Stimulated activated CD8-positive, alpha-beta memory T cell treated with anti-CD3 and anti-CD28 coated beads, Interleukin-2, amount 100 ng/mL, for 48 hours (primary cell): ENCODE measurements around the gene C1QA.
"Not testable (repeated sequence)": the region's sequence is repeated elsewhere in the genome, so short reads cannot be mapped to it uniquely, and the experiment has no call there.

Experiments used
- DNase-seq, 2 donors: peaks; one replicate each; pipeline ENCODE4 v3.0.0-alpha.2; 2020; ENCODE audit warnings: low read depth in 2 of 2

Gene C1QA

GRCh38 chr1:22641247-22641646 lies 4.8 kb downstream of the C1QA start:
- no peak for DNase-seq

GRCh38 chr1:22641906-22642636 lies 5.6 kb downstream of the C1QA start:
- peak; percentile 65 to 66 for DNase-seq

GRCh38 chr1:22643381-22643780 lies 7.0 kb downstream of the C1QA start, which contains the start of gene C1QC:
Gene C1QC, plus strand, starts transcription at chr1:22643633. Its CDS starts 391 bp downstream, at chr1:22644024.
- no peak for DNase-seq

- DNase-seq: no peak
These were observed 7.5 kb downstream of the C1QA start for GRCh38 chr1:22643928-22644327.

- no peak for DNase-seq
These were observed 9.5 kb downstream of the C1QA start for GRCh38 chr1:22645931-22646330.

- no peak for DNase-seq
These were observed 10.0 kb downstream of the C1QA start for GRCh38 chr1:22646384-22646783.

GRCh38 chr1:22650089-22650693 lies 13.8 kb downstream of the C1QA start:
- no peak for DNase-seq

DNA sequence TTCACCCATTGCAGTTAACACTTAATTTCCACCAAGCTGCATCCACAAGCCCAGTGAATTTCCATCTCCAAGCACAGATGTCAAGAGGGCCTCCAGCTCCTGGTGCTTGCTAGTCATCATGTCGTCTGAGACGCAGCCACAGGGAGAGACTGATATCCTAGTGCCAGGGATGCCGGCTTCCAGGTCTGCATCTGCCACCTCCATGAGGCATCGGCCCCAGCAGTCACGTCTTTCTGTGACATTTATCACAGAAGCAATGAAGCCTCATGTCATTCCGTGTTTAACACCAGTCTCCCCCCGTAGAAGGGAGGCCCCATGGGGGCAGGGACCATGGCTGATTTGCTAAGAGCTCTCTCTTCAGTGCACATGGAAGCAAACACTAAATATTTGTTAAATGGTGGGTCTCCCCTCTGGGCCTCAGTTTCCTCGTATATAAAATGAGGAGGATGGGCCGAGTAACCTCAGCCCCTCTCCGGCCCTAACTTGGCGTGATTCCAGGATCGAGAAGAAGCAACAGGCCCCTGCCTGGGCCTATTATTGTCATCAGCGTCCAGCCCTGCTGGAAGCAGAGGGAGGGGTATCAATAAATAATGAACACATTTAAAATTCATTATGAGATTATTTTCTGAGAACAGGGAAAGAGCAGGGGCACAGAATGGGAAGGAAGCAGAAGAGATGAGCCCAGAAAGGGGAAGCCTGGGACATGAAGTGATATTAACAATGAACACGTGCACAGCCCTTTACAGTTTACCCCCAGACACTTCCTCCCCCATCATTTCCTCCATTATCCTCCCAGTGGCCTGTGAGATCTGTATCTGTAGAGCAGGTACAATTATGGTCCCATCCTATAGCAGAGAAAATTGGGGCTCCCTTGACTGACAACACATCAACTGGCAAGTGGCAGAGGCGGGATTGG lies 15.8 kb downstream of the C1QA start:
- no peak for DNase-seq

- DNase-seq: no peak
These were observed 16.5 kb downstream of the C1QA start, which contains the start of gene C1QB for GRCh38 chr1:22652881-22653316. Gene C1QB, plus strand, starts transcription at chr1:22653236. Its CDS starts 6,227 bp downstream, at chr1:22659463.

DNA sequence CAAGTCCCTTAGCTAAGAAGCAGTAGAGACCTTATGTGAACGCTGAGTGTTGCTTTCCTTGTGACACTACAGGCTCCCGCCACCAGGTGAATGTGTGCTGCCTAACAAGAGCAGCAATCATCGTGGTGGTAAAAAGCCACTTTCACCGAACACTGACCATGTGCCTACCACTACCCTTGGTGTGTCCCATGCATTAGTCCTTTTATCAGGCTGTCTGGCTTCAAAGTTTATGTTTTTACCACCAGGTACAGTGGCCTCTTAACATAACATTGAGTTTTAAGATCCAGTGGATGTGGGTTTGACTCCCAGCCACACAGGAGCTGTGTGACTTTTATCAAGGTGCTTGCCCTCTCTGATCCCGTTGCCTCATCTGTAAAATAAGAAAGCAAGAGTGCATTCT lies 18.3 kb downstream of the C1QA start:
- DNase-seq: no peak

DNA sequence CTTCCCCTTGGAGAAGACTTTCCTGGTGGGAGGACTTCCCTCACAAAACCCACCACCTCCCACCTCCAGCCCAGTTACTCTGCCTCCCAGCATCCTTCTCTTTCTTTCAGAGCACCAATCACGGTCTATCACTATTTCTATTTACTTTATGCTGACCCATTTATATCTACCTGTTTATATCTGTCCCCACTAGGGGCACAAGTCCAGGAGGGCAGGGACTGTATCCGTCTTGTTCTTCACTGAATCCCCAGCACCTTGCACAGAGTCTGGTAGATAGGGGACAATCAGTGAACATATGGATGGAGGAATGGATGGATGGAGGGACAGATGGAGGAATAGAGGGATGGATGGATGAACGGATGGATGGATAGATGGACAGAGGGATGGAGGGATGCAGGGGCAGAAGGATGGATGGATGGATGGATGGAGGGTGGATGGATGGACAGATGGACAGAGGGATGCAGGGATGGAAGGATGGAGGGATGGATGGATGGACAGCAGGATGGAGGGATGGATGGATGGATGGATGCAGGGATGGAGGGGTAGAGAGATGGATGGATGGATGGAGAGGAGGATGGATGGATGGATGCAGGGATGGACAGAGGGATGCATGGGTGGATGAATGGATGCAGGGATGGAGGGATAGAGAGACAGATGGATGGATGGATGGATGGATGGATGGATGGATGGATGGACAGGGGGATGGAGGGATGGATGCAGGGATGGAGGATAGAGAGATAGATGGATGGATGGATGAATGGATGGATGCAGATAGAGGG lies 22.1 kb downstream of the C1QA start:
- no peak for DNase-seq

- DNase-seq: no peak
These were observed 24.4 kb downstream of the C1QA start for GRCh38 chr1:22660716-22661241.

- DNase-seq: no peak
These were observed 25.5 kb downstream of the C1QA start for GRCh38 chr1:22661880-22662279.

DNA sequence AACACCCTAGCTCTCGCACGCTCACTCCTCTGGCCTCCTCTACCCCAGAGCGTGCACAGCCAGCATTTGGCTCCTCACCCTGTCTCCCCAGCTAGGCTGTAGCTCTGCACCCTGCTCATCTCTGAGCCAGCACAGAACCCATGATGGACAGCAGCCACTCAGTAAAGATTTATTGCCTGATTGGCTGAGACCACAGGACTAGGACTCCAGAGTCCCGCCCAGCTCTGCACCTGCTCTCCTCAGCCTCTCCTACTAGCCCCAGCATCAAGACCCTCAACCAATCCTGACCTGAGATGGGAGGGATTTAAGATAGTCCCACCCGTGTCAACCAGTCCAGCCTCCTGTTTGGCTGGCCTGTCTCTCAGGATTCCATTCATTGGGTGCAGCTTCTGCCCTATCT lies 25.9 kb downstream of the C1QA start:
- DNase-seq: no peak

DNA sequence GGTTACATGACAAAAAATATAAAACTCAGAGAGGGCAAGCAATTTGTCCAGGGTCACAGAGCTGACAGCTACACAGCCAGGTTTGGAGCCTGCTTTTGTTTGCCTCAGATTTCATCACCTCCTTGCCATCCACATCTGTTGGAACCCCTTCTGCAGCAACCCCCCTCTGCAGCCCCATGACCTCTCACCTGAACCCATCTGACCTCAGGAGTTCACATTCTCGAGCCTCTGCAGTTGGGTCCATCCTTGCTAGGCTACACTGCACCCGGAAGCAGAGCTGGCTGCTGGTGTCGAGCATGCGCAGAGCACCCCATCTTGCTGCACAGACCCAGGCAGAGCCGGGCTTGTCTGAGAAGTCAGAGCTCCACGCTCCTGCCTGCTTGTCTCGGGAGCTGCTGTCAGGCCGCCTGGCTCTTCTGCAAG lies 26.6 kb downstream of the C1QA start:
- DNase-seq: no peak

- DNase-seq: no peak
These were observed 29.3 kb downstream of the C1QA start for GRCh38 chr1:22665752-22666151.

DNA sequence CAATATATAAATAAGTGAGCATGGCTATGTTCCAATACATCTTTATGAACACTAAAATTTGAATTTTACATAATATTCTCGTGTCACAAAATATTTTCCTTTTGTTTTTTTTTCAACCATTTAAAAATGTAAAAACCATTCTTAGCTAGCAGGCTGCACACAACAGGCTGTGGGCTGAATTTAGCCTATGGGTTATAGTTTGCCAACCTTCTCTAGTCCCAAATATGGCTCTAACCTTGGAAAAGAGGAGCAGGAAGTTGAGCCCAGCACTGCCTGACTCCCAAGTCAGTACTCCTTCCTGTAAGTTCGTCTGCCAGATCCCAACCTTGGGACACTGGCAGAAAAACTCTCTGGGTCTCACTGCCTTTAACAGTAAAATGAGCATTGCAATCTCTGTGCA lies 30.0 kb downstream of the C1QA start:
- DNase-seq: no peak

GRCh38 chr1:22668840-22669239 lies 32.4 kb downstream of the C1QA start:
- DNase-seq: not testable (repeated sequence)

DNA sequence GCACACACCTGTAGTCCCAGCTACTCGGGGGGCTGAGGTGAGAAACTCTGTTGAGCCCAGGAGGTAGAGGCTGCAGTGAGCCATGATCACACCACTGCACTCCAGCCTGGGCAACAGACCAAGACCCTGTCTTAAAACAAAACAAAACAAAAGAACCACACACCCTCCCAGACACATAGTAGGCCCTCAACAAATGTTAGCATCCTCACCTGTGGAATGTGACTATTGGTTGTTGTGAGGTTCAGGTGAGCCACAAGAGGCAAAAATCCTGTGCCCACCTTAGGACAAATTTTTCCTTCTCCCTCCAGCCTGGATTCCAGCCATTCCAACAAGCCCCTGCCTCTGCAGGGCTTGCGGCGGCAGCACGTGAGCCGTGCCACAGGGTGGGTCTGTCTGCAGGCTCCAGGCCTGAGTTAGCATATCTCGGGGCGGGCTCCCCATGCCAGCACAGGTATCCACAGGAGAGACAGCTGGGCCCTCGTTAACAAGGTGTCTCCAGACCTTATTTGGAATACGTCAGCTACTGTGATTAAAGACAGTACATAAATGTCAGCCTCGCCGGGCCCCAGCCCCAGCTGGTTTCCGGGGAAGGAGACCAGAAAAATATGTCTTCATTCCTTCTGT lies 34.0 kb downstream of the C1QA start:
- no peak for DNase-seq

DNA sequence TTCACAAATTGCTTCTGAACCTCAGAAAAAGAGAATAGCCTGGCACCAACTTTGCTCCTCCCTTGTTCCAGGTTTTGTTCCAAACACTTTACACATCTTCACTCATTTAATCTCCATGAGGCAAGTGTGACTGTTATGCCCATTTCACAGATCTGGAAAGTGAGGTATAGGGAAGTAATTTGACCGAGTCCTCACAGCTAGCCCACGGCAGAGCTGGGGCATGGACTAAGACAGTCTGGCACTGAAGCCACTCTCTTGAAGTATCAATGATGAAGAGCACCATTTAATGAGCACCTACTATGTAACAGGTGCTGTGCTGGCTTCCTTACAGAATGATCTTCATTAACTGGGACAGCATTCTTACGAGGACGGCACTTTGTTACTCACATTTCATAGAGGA lies 35.6 kb downstream of the C1QA start:
- DNase-seq: no peak
